ENCODE measurements around the gene C17orf75. TPM values are rescaled to one million over a fixed set of nuclear protein-coding genes. Genes with fewer than 3 reads are reported as not detected.
A peak's percentile ranks its signal among the peaks of the same experiment; 100 is the strongest.
"Not testable (repeated sequence)": the region's sequence is repeated elsewhere in the genome, so short reads cannot be mapped to it uniquely, and the experiment has no call there.

C17orf75 gene
- 1 to 10 TPM; 6.2 to 7.6 TPM for total RNA-seq

DNA sequence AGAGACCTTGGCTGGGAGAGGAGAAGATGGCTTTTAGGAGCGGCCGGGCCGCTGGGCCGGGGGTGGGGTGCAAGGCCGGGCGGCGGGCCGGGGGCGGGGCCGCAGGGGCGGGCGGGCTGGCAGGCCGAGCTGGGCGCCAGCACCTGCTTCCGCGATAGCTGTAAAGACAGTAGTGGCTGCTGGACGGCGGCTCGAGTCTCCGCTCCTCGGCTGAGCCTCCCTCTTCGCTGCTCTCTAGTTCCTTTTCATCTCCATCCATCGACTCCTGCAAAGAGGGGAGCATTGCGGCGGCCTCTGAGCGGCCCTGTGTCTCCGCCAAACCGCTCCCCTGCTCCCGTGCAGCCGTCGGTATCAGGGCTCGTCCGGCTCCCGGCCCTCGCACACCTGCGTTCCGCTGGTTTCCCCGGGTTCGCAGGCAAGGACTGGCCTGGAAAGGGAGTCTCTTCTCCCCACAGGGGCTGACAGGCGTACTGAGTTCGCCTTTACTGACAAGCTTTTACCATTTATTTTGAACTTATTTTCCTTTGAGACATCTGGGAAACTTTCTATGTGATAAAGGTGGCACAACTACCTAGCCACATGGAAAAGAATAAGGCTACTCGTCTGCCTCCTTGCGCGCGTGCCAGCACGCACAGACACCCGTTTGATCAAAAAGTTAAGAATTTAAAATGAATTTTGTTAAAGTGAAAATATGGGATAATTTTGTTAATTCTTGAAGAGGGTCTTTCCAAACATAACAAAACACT lies at the start of gene C17orf75:
C17orf75 (minus strand) TSS at position 317 of the 746 bp plus-strand sequence; CDS start at position 283, 34 bp downstream.
- peak; percentile 69 for ATAC-seq (ENCODE audit: insufficient number of reproducible peaks, low FRiP score, low read depth)
- no peaks in the 10 kb centered on the region for H3K27me3 ChIP-seq (replicated peaks; ENCODE audit: insufficient read depth)
- no peak for TF ChIP-seq CTCF (IDR thresholded peaks at IDR 0.05)

GRCh38 chr17:32388613-32389459 lies 46.9 kb upstream of the C17orf75 start:
- H3K36me3 ChIP-seq: peaks cover 7% of the 10 kb centered on the region
- no peaks in the 10 kb centered on the region for H3K9me3 ChIP-seq
- H3K27me3 ChIP-seq (replicated peaks; ENCODE audit: insufficient read depth): no peaks in the 10 kb centered on the region
- no peak overlapping the region for H3K27ac ChIP-seq
- no peaks in the 10 kb centered on the region for H3K4me1 ChIP-seq (ENCODE audit: control insufficient read depth in 1 of 2, low read depth in 2 of 2)
- TF ChIP-seq CTCF (IDR thresholded peaks at IDR 0.05): no peak
- no peak overlapping the region for H3K4me3 ChIP-seq
- ATAC-seq (ENCODE audit: insufficient number of reproducible peaks, low FRiP score, low read depth): no peak
- no peak for DNase-seq (ENCODE audit: low spot score)

More for the DNA sequence above, at the start of gene C17orf75:
- no peak for DNase-seq (ENCODE audit: low spot score)
- Histone ChIP-seq H3K27ac (peak within 1 kb of the TSS; percentile 73 to 82), H3K4me1 (ENCODE audit: control insufficient read depth in 1 of 2, low read depth in 2 of 2) (peaks cover 12 to 20% of the 10 kb centered on the region in 2 donors), H3K4me3 (peak within 1 kb of the TSS; percentile 88), H3K9me3 (no peaks in the 10 kb centered on the region), H3K36me3 (peaks cover 6% of the 10 kb centered on the region)

- not testable (repeated sequence) for DNase-seq (ENCODE audit: low spot score); H3K4me3 ChIP-seq; ATAC-seq (ENCODE audit: insufficient number of reproducible peaks, low FRiP score, low read depth)
These were observed 46.2 kb upstream of the C17orf75 start for GRCh38 chr17:32388128-32388527.

GRCh38 chr17:32386844-32387243 lies 44.9 kb upstream of the C17orf75 start:
- Histone ChIP-seq H3K27me3 (replicated peaks; ENCODE audit: insufficient read depth) (no peaks in the 10 kb centered on the region), H3K9me3 (no peaks in the 10 kb centered on the region), H3K4me1 (ENCODE audit: control insufficient read depth in 1 of 2, low read depth in 2 of 2) (no peaks in the 10 kb centered on the region), H3K27ac (no peak overlapping the region), H3K36me3 (peaks cover 7% of the 10 kb centered on the region), H3K4me3 (no peak overlapping the region)
- no peak for DNase-seq (ENCODE audit: low spot score)
- ATAC-seq (ENCODE audit: insufficient number of reproducible peaks, low FRiP score, low read depth): no peak
- no peak for TF ChIP-seq CTCF (IDR thresholded peaks at IDR 0.05)

More at GRCh38 chr17:32388128-32388527, 46.2 kb upstream of the C17orf75 start:
- H3K36me3 ChIP-seq; H3K4me1 ChIP-seq (ENCODE audit: control insufficient read depth in 1 of 2, low read depth in 2 of 2); H3K27ac ChIP-seq; H3K9me3 ChIP-seq; H3K27me3 ChIP-seq (replicated peaks; ENCODE audit: insufficient read depth): not testable (repeated sequence)

DNA sequence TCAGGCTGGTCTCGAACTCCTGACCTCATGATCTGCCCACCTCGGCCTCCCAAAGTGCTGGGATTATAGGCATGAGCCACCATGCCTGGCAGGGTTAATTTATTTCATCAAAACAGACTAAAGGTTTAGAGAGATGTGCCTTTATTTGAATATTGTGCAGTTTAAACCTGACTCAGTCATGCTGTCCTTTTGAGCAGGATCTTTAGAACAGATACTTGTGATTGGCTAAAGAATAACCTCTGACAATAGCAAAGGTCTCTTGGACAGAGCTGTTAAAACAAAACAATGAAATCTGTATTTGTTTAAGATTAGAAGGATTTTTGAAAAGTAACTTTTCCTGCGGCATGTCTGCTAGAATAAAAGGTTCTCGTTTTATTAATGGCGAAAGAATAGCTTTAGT lies 44.0 kb upstream of the C17orf75 start:
- no peak for TF ChIP-seq CTCF (IDR thresholded peaks at IDR 0.05)
- no peak for DNase-seq (ENCODE audit: low spot score)
- H3K4me3 ChIP-seq: no peak overlapping the region
- no peak for ATAC-seq (ENCODE audit: insufficient number of reproducible peaks, low FRiP score, low read depth)
- no peaks in the 10 kb centered on the region for H3K27me3 ChIP-seq (replicated peaks; ENCODE audit: insufficient read depth)
- H3K9me3 ChIP-seq: no peaks in the 10 kb centered on the region
- H3K4me1 ChIP-seq (ENCODE audit: control insufficient read depth in 1 of 2, low read depth in 2 of 2): no peaks in the 10 kb centered on the region
- peaks cover 4% of the 10 kb centered on the region for H3K36me3 ChIP-seq
- H3K27ac ChIP-seq: no peak overlapping the region
